ENCODE measurements around the gene PRKAA1.

The PRKAA1 gene

DNA sequence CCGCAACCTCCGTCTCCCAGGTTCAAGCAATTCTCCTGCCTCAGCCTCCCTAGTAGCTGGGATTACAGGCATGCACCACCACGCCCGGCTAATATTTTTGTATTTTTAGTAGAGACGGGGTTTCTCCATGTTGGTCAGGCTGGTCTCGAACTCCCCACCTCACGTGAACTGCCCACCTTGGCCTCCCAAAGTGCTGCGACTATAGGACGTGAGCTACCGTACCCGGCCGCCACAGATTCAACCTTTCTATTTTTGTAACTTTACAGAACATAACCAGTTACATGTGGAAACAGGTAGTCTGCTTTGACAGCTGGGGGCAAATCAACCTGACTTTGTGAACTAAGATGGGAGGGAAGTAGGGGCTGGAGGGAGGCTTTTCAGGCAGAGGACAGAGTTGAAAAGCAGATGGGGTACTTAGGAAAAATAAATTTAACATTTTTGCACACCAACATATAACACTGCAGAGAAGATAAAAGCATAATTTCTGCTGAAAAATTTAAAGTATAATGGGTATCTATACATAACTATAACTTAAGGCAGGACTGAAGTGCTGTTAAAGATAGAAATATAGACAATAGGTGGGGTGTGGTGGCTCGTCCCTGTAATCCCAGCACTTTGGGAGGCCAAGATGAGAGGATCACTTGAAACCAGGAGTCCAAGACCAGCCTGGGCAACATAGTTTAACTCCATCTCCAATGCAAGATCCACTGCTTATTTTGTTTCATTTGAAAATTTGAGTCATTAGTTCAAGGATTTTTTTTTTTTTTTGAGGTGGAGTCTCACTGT lies 31.8 kb upstream of the PRKAA1 start:
- TF ChIP-seq TAF1 (IDR thresholded peaks at IDR 0.05; ENCODE audit: low read depth) = no peak
- TF ChIP-seq CREB1 (IDR thresholded peaks at IDR 0.05; ENCODE audit: low read depth) = no peak
- no peak for TF ChIP-seq YY1 (IDR thresholded peaks at IDR 0.05; ENCODE audit: low read depth)
- TF ChIP-seq FOXM1 (IDR thresholded peaks at IDR 0.05; ENCODE audit: borderline replicate concordance, low read depth) = no peak
- no peak for TF ChIP-seq TEAD4 (IDR thresholded peaks at IDR 0.05)
- TF ChIP-seq CEBPB (IDR thresholded peaks at IDR 0.05) = no peak
- TF ChIP-seq USF1 (IDR thresholded peaks at IDR 0.05) = no peak
- TF ChIP-seq EGR1 (IDR thresholded peaks at IDR 0.05) = no peak
- TF ChIP-seq RAD21 (IDR thresholded peaks at IDR 0.05; ENCODE audit: low read depth) = no peak
- no peak for TF ChIP-seq EP300 (IDR thresholded peaks at IDR 0.05; ENCODE audit: borderline replicate concordance)
- TF ChIP-seq ZBTB7A (IDR thresholded peaks at IDR 0.05; ENCODE audit: low read depth) = no peak

- TF ChIP-seq TCF12 (IDR thresholded peaks at IDR 0.05; ENCODE audit: low read depth) = no peak
- no peak for TF ChIP-seq CREB1 (IDR thresholded peaks at IDR 0.05; ENCODE audit: low read depth)
- TF ChIP-seq ZBTB7A (IDR thresholded peaks at IDR 0.05; ENCODE audit: low read depth) = no peak
- TF ChIP-seq REST (IDR thresholded peaks at IDR 0.05; ENCODE audit: low read depth) = no peak
- no peak for TF ChIP-seq YY1 (IDR thresholded peaks at IDR 0.05; ENCODE audit: low read depth)
- TF ChIP-seq EGR1 (IDR thresholded peaks at IDR 0.05) = no peak
Measured at GRCh38 chr5:40828690-40829661, 30.8 kb upstream of the PRKAA1 start.

DNA sequence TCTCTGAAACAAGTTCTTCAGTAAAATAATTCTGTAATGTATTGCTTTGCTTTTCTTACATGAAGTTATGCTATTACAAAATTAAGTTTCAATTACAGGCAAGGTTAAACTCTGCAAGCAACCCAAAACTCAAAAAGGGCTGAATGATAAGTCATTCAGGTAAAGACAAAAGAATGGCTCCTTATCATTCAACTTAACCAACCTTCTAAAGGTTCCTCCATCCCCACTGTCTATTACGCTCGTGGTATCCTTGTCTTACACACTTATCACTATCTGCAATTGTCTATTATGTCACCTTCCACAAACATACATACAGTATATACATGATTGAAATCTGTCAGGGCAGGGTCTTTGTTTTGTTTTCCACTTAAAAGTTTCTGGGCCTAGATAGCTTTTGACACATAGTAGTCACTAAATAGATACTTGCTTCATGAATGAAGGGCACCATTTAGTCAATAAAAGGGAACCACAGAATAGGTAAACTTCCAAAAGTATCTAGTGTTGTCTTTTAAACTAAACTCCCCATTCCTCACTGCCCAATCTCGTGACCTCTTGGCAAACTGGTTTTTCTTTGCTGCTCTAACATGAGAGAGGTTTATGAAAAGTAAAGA lies 30.0 kb upstream of the PRKAA1 start:
- TF ChIP-seq USF1 (IDR thresholded peaks at IDR 0.05) (no peak), CEBPB (IDR thresholded peaks at IDR 0.05) (no peak), CREB1 (IDR thresholded peaks at IDR 0.05; ENCODE audit: low read depth) (no peak), TCF12 (IDR thresholded peaks at IDR 0.05; ENCODE audit: low read depth) (no peak), EP300 (IDR thresholded peaks at IDR 0.05; ENCODE audit: borderline replicate concordance) (no peak), YY1 (IDR thresholded peaks at IDR 0.05; ENCODE audit: low read depth) (no peak), ZBTB7A (IDR thresholded peaks at IDR 0.05; ENCODE audit: low read depth) (no peak), FOXM1 (IDR thresholded peaks at IDR 0.05; ENCODE audit: borderline replicate concordance, low read depth) (no peak), NFIC (IDR thresholded peaks at IDR 0.05) (no peak)

DNA sequence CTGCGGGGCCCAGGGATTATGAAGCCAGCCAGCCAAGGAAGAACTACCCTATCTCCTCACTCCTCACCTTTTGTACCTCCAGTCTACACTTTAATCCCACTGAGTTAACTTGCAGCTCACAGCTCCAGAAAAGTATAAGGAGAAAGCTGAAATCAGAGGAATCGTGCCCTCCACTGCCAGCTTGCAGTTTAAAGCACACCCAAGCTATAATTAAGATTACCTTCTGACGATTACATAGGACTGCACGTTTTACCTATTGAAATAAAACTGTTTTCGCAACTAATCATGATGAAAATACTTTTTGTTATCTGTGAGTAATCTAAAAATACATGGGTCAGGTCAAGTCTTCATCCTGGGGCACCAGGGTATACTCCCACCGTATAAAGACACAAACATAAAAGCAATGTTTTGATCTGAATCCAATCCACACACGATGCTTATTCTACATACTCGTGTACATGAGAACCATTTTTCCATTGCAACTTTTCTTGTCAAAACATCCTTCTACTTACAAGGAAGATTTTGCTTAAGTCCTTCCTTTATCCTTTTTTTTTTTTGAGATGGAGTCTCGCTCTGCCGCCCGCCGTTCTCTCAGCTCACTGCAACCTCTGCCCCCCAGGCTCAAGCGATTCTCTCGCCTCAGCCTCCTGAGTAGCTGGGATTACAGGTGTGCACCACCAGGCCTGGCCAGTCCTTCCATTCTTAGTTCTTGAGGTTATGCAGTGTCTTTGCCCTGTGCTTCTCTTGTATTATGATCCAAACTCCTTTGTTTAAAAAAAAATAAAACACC lies 29.2 kb upstream of the PRKAA1 start:
- TF ChIP-seq REST (IDR thresholded peaks at IDR 0.05; ENCODE audit: low read depth) (no peak), EP300 (IDR thresholded peaks at IDR 0.05; ENCODE audit: borderline replicate concordance) (no peak), FOXM1 (IDR thresholded peaks at IDR 0.05; ENCODE audit: borderline replicate concordance, low read depth) (no peak), NFIC (IDR thresholded peaks at IDR 0.05) (no peak), TEAD4 (IDR thresholded peaks at IDR 0.05) (no peak), ZBTB7A (IDR thresholded peaks at IDR 0.05; ENCODE audit: low read depth) (no peak), CEBPB (IDR thresholded peaks at IDR 0.05) (no peak), TAF1 (IDR thresholded peaks at IDR 0.05; ENCODE audit: low read depth) (no peak), TCF12 (IDR thresholded peaks at IDR 0.05; ENCODE audit: low read depth) (no peak), RAD21 (IDR thresholded peaks at IDR 0.05; ENCODE audit: low read depth) (no peak), USF1 (IDR thresholded peaks at IDR 0.05) (no peak), EGR1 (IDR thresholded peaks at IDR 0.05) (no peak), YY1 (IDR thresholded peaks at IDR 0.05; ENCODE audit: low read depth) (no peak), CREB1 (IDR thresholded peaks at IDR 0.05; ENCODE audit: low read depth) (no peak)
- TF ChIP-seq, protein P1, sequence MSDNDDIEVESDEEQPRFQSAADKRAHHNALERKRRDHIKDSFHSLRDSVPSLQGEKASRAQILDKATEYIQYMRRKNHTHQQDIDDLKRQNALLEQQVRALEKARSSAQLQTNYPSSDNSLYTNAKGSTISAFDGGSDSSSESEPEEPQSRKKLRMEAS (IDR thresholded peaks at IDR 0.05) = no peak

Measured in Ishikawa (cell line).